Stimulated activated naive B cell treated with anti-CD40 and anti-IgM and Interleukin-4, amounts not matched to agents 10 μg/mL and 1 μg/mL and 100 μg/mL, for 72 hours (primary cell): ENCODE results near the gene CHMP6.

ENCODE experiments used
- ATAC-seq, 2 donors: fragments of 150-1000 bp; cut with Tn5 transposase; replicated peaks; 2 replicates each; pipeline ENCODE4 v1.10.0; 2021; ENCODE audit warnings: moderate library complexity in 1 of 2
- DNase-seq: peaks from one replicate; pipeline ENCODE4 v3.0.0; 2021
- H3K27ac Mint-ChIP-seq: one replicate; pipeline ENCODE4 v1.8.0; 2022; ENCODE audit warnings: mild to moderate bottlenecking, mixed read lengths
- H3K27me3 Mint-ChIP-seq, 2 donors: one replicate each; pipeline ENCODE4 v1.8.0; 2022; ENCODE audit warnings: mixed read lengths in 2 of 2
- H3K36me3 Mint-ChIP-seq, 2 donors: one replicate each; pipeline ENCODE4 v1.8.0; 2022; ENCODE audit warnings: mixed read lengths in 2 of 2, mild to moderate bottlenecking in 1 of 2
- H3K4me1 Mint-ChIP-seq, 2 donors: one replicate each; pipeline ENCODE4 v1.8.0; 2022; ENCODE audit warnings: mixed read lengths in 2 of 2, mild to moderate bottlenecking in 1 of 2
- H3K4me3 Mint-ChIP-seq, 2 donors: one replicate each; pipeline ENCODE4 v1.8.0; 2022; ENCODE audit warnings: mild to moderate bottlenecking in 2 of 2, mixed read lengths in 2 of 2, moderate library complexity in 1 of 2
- H3K9me3 Mint-ChIP-seq, 2 donors: one replicate each; pipeline ENCODE4 v1.8.0; 2022; ENCODE audit warnings: mixed read lengths in 2 of 2, mild to moderate bottlenecking in 1 of 2

The CHMP6 gene

DNA sequence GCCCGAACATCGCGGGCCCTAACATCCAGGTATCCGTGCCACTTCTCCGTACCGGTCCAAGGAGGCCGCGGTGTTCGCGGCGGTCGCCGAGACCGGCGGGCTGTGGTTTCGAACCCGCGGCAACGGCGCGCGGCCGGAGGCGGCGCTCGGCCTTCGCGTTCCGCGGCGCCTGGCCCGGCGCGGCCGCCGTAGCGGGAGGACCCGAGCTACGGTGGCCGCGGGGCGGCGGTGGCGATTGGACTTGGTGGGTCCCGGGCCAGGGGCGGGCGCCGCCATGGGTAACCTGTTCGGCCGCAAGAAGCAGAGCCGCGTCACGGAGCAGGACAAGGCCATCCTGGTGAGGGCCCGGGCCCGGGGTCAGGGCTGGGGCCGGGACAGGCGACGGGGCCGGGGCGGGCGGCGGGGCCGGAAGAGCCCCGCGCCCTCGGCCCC is at the start of gene CHMP6:
TSS of gene CHMP6 (plus strand) at position 197 of the 432 bp plus-strand sequence. CDS start at position 275, 78 bp downstream.
- no peaks in the 10 kb centered on the region for H3K9me3 Mint-ChIP-seq
- DNase-seq (peak; percentile 73), ATAC-seq (peak; percentile 55 to 70)
- H3K27me3 Mint-ChIP-seq: no peaks in the 10 kb centered on the region
- H3K36me3 Mint-ChIP-seq: peaks cover 16 to 17% of the 10 kb centered on the region in 2 donors
- H3K4me3 Mint-ChIP-seq: peak within 1 kb of the TSS; percentile 81 to 82
- H3K27ac Mint-ChIP-seq: peak within 1 kb of the TSS; percentile 88
- H3K4me1 Mint-ChIP-seq: peaks cover 26 to 52% of the 10 kb centered on the region in 2 donors

DNA sequence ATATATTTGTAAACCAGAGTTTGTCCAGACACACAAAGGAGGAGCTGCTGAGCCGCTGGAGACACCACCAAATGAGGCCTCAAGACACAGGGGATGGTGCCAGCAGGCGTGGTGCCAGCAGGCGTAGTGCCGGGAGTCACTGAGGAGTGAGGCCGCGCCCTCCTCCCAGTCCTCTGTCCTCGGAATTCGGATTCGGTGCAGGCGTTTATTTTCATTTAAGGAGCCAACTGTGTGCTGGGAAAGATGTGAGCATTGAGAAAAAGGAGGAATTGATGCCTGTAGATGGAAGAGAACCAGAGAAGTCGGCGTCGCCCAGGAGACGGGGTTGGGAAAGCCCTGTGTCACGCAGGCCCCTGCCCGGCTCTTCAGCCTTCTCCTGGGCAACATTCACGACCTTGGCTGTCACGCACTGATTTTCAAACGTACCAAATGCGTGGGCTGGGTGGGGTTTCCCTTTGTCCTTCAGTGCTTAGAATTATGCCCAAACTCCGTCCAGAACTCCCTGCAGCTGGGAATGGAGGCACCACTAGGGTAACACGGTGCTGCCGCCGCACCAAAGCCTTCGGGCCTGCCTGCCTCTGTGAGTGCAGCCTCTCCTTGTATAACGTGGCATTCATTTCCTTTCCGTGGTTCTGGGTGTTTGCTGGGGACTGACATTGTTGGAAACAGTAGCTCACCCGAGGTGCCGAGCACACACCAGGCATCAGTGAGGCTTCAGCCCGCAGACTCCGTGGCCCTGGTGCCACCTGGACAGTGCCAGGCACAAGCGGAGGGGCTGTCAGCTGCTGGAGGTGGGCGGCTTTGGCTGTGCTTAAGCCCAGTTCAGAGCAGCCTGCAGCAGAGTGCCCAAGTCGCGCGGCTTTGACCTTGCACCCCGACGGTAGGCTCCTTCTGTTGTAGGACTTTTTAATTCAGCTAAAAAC is 49.0 kb upstream of the CHMP6 start:
- no peak for DNase-seq
- Mint-ChIP-seq H3K27me3 (no peaks in the 10 kb centered on the region), H3K27ac (no peak overlapping the region), H3K4me1 (peaks cover 21 to 38% of the 10 kb centered on the region in 2 donors), H3K36me3 (peaks cover 47 to 67% of the 10 kb centered on the region in 2 donors), H3K9me3 (peaks cover 2 to 4% of the 10 kb centered on the region in 2 donors), H3K4me3 (no peak overlapping the region)
- ATAC-seq: no peak

DNA sequence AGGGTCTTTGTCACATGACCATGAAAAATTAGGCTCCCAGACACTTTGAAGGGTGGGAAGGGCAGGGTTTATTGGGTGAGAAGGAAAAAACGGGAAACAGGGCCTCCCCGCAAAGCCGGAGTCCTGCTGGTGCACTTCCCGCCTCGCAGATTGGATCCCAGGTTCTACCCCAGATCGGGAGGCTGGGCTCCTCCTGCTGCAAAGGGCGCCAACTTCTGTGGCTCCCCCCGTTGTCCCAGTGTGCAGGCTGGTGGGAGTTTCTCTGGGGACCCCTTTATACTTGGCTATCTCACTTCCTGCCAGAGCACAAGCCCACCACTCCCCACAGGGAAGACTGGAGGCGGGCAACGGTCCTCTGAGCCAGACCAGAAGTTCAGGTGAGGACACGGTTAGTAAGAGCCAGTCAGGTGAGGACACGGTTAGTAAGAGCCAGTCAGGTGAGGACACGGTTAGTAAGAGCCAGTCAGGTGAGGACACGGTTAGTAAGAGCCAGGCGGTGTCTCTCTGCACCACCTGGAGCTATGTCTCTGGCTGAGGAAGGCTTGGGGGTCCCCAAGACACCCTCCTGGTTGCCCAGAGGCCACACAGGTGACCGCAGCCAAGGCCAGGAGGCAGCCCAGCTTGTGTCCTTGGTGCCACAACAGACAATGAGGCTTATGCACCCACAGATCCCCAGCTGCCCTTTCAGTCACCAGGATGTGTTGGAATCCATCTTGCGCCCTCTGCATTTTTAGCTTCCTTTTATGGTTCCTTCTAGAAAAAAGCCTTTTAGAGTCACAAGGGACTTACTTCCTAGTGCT is 48.1 kb upstream of the CHMP6 start:
- no peak overlapping the region for H3K27ac Mint-ChIP-seq
- peaks cover 2 to 4% of the 10 kb centered on the region in 2 donors for H3K9me3 Mint-ChIP-seq
- no peak for ATAC-seq
- DNase-seq: no peak
- H3K4me1 Mint-ChIP-seq: peaks cover 14 to 34% of the 10 kb centered on the region in 2 donors
- H3K36me3 Mint-ChIP-seq: peaks cover 53 to 67% of the 10 kb centered on the region in 2 donors
- H3K27me3 Mint-ChIP-seq: no peaks in the 10 kb centered on the region
- no peak overlapping the region for H3K4me3 Mint-ChIP-seq

DNA sequence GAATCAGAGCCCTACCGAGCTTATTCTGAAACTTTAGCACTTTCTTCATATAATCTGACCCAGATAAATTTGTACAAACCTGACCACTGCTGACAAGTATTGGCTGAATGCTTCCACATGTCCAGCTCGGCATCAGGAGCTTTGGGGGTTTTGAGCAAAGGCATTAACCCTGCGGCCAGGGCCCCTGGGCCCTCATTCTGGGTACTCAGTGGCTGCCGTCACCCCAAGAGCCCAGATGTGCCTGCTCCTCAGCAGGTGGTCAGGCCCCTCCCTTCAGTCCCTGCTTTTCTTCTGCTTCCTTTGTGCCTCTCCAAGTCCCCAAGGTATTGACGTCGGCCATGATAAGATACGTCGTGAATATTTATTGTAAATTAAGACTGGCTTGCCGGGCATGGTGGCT is 47.3 kb upstream of the CHMP6 start:
- no peak overlapping the region for H3K4me3 Mint-ChIP-seq
- peaks cover 2 to 4% of the 10 kb centered on the region in 2 donors for H3K9me3 Mint-ChIP-seq
- no peak overlapping the region for H3K27ac Mint-ChIP-seq
- peaks cover 10 to 27% of the 10 kb centered on the region in 2 donors for H3K4me1 Mint-ChIP-seq
- H3K36me3 Mint-ChIP-seq: peaks cover 59 to 65% of the 10 kb centered on the region in 2 donors
- no peak for ATAC-seq
- DNase-seq: no peak
- H3K27me3 Mint-ChIP-seq: no peaks in the 10 kb centered on the region

DNA sequence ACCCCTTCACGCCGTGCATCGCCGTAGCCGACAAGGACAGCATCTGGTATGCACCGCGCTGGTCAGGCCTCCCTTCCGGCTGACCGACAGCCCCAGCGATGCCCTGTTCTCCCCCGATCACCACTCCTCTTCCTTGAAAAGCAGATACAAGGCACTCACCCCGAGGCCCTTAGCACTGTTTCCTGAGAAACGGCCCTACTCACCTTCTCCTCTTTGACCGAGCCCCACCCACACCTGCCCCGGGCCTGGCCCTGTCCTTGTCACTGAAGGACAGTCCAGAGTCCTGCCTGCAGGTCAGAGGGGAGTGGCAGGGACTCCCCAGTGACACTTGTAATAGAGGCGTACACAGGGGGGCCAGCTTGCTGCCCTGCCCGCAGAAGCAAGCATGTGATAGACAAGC is 45.9 kb upstream of the CHMP6 start:
- peaks cover 60 to 62% of the 10 kb centered on the region in 2 donors for H3K36me3 Mint-ChIP-seq
- no peak overlapping the region for H3K4me3 Mint-ChIP-seq
- H3K9me3 Mint-ChIP-seq: peaks cover 2 to 4% of the 10 kb centered on the region in 2 donors
- DNase-seq (no peak), ATAC-seq (no peak)
- H3K4me1 Mint-ChIP-seq: peaks cover 5 to 16% of the 10 kb centered on the region in 2 donors
- no peaks in the 10 kb centered on the region for H3K27me3 Mint-ChIP-seq
- H3K27ac Mint-ChIP-seq: no peak overlapping the region

DNA sequence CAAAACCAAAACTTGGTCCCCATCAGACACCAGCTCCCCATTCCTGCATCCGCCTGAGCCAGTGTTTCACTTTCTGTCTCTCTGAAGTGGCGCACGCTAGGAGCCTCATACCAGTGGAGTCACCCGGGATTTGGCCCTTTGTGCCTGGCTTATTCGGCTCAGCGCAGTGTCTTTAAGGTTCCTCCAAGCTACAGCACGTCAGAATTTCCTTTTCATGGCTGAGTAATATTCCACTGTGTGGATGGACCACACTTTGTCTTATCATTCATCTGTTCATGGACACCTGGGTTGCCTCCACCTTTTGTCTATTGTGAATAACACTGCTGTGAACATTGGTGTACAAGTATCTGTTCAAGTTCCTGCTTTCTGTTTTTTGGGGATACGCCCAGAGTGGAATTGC is 45.2 kb upstream of the CHMP6 start:
- Mint-ChIP-seq H3K27ac (no peak overlapping the region), H3K4me3 (no peak overlapping the region), H3K9me3 (peaks cover 2 to 4% of the 10 kb centered on the region in 2 donors)

GRCh38 chr17:80947200-80947940 is 44.3 kb upstream of the CHMP6 start:
- no peak overlapping the region for H3K27ac Mint-ChIP-seq
- no peak for ATAC-seq
- H3K4me3 Mint-ChIP-seq: no peak overlapping the region
- no peaks in the 10 kb centered on the region for H3K27me3 Mint-ChIP-seq
- H3K4me1 Mint-ChIP-seq: peaks cover under 1 to 7% of the 10 kb centered on the region in 2 donors
- peaks cover 2 to 4% of the 10 kb centered on the region in 2 donors for H3K9me3 Mint-ChIP-seq
- peaks cover 54% of the 10 kb centered on the region in 2 donors for H3K36me3 Mint-ChIP-seq
- no peak for DNase-seq

More for the DNA sequence above, 45.2 kb upstream of the CHMP6 start:
- Mint-ChIP-seq H3K27me3 (no peaks in the 10 kb centered on the region), H3K4me1 (peaks cover 0 to 9% of the 10 kb centered on the region in 2 donors), H3K36me3 (peaks cover 57 to 60% of the 10 kb centered on the region in 2 donors)
- DNase-seq: no peak
- no peak for ATAC-seq

DNA sequence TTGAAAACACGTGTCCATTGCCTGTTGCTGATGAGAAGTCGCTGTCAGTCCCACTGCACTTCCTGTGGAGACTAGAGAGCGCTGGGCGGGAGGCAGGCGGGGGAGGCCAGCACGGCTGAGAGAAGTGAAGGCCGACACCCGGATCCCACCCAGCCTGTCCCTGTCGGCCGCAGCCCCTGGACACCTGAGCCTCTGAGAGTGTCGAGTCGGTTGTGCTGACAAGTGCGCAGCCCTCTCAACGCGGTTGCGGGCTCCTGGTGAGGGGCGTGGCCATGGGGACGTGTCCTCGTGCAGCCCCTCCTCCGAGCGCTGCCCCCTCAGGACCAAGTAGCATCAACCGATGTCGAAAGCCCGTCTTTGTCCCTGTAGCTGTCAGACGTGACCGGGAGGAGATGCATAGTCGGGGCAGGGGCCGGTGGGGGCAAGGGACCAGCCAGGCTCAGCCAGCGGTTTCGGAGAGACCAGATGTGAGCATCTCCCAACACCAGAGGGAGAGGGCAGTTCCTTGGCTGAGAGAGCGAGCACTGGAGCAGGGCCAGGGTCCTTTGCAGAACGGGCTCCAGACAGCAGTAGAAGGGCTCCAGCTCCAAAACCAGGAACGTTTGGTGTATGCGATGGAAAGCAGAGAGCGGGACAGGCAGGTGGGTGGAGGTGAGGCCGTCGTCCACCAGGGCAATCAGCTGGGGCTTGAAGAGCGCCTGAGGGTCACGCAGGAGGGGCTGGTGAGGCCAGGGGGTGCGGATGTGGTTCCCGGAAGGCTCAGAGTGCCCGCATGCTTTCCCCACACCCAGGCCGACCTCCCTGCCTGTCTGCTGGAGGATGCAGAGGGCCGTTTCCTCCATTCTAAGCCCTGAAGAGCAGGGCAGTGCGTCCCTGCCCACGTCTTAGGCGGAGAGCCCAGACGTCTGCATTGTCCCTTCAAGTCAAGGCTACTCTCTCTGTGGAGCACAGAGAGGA is 43.3 kb upstream of the CHMP6 start:
- peaks cover 52 to 58% of the 10 kb centered on the region in 2 donors for H3K36me3 Mint-ChIP-seq
- H3K27me3 Mint-ChIP-seq: no peaks in the 10 kb centered on the region
- peaks cover 4 to 16% of the 10 kb centered on the region in 2 donors for H3K4me1 Mint-ChIP-seq
- H3K27ac Mint-ChIP-seq: no peak overlapping the region
- peaks cover 2 to 4% of the 10 kb centered on the region in 2 donors for H3K9me3 Mint-ChIP-seq
- H3K4me3 Mint-ChIP-seq: no peak overlapping the region
- ATAC-seq (no peak), DNase-seq (no peak)

- H3K4me1 Mint-ChIP-seq: peaks cover 4 to 23% of the 10 kb centered on the region in 2 donors
- no peak overlapping the region for H3K4me3 Mint-ChIP-seq
- no peak for ATAC-seq
- peaks cover 2 to 4% of the 10 kb centered on the region in 2 donors for H3K9me3 Mint-ChIP-seq
- peaks cover 58 to 63% of the 10 kb centered on the region in 2 donors for H3K36me3 Mint-ChIP-seq
- no peak for DNase-seq
- H3K27me3 Mint-ChIP-seq: no peaks in the 10 kb centered on the region
- no peak overlapping the region for H3K27ac Mint-ChIP-seq
Measured at GRCh38 chr17:80948976-80949450, 42.6 kb upstream of the CHMP6 start.

DNA sequence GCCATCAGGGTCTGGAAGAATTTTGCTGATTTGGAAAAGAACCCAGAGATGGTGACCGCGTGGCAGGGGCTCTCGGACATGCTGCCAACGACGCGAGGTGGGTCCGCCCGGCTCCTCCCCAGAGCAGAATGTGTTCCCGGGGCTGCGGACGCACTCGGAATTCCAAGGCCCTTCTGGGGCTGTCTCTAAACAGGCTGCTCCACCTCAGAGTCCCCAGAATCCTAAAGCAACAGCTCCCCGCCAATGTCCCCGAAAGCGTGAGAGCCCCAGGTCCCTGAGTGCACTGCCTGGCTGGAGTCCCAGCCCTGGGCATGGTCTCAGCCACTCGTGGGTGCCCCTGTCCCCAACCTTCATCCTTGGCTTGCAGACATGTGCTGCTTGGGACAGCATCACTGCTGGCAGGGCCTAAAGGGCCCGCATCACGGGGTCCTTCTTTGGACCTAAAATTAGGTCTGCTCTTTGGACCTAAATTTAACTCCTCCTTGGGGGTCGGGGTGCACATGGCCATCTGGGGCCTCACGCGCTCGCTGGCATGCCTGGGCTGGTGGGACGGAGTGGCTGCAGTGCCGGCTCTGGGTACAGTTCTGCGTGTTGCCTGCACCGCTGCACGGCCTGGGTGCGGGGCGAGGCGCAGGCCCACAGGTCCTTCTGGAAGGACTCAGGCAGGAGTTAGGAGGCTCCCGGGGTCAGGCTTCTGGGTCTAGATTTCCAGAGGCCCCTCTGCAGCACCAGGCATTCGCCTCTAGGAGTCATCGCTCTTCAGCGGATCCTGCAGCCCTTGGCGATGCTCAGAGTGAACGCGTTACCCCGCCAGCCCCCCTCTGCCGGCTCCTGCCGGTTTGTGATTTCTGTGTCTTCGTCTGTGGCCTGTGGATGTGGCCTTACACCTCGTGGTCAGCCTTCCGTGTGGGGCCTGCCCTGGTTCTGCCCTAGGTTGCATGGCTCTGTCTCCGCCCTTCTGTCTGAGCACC is 41.9 kb upstream of the CHMP6 start:
- peaks cover 4 to 24% of the 10 kb centered on the region in 2 donors for H3K4me1 Mint-ChIP-seq
- H3K27ac Mint-ChIP-seq: no peak overlapping the region
- H3K4me3 Mint-ChIP-seq: no peak overlapping the region
- peaks cover 55 to 60% of the 10 kb centered on the region in 2 donors for H3K36me3 Mint-ChIP-seq
- DNase-seq: no peak
- H3K27me3 Mint-ChIP-seq: no peaks in the 10 kb centered on the region
- no peak for ATAC-seq
- peaks cover 2 to 4% of the 10 kb centered on the region in 2 donors for H3K9me3 Mint-ChIP-seq

DNA sequence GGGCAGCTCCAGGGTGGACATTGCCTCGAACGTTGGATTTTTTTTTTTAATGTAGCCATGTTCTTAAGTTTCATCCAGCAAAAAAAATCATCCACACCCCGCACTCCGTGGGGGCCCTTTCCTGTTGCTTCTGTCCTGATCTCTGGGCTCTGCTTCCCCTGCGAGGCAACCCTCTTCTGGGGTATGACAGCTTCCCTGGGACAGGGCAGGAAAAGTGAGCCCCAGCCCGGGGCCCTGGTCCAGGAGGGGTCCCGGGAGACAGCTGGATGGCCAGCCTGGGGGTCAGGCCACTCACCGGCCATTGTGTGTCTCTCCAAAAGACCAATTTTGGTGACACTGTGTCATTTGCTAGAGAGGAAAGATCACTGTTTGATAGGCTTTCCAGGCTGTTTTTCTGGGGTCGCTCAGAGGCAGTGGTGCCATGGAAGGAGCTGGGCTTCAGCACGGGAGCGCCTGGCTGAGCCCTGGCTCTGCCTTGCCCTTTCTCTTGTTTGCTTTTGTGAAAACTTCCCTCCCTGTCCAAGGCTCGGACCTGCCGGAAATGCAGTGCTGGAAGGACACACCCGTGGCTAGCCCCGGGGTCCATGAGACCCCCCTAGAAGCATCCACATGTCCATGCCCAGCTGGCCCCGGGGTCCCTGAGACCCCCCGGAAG is 41.0 kb upstream of the CHMP6 start:
- H3K27ac Mint-ChIP-seq: no peak overlapping the region
- H3K9me3 Mint-ChIP-seq: peaks cover 4% of the 10 kb centered on the region in 2 donors
- no peak overlapping the region for H3K4me3 Mint-ChIP-seq
- DNase-seq (no peak), ATAC-seq (no peak)
- no peaks in the 10 kb centered on the region for H3K27me3 Mint-ChIP-seq
- peaks cover 58 to 62% of the 10 kb centered on the region in 2 donors for H3K36me3 Mint-ChIP-seq
- peaks cover 8 to 31% of the 10 kb centered on the region in 2 donors for H3K4me1 Mint-ChIP-seq
